Stimulated activated CD4-positive, alpha-beta T cell treated with anti-CD3 and anti-CD28 coated beads, Interleukin-15, amount 100 ng/mL, for 48 hours (primary cell): ENCODE data around the gene RASAL2.
"Not testable (repeated sequence)": the region's sequence is repeated elsewhere in the genome, so short reads cannot be mapped to it uniquely, and the experiment has no call there.

Experiments
- DNase-seq, 2 donors: peaks; one replicate each; pipeline ENCODE4 v3.0.0-alpha.2; 2020; ENCODE audit warnings: low read depth in 2 of 2

The RASAL2 gene

DNA sequence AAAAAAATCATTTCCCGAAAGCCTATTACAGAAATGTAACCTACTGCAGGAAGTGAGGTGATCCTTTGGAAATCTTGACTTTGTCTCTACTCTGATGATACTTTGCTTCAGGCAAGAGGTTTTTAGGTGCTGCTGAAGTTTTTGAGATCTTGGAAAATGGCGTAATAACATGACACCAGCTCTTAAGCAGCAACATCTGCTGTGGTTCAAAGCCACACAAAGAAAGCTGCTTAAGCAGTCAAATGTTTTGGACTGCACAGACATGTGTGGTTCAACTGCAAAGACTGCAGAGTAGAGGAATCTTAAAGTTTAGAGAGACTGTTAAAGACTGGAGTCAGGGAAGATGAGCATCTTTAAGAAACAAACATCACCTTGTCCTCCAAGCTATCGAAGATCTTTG lies 139.0 kb downstream of the RASAL2 start:
- no peak for DNase-seq

DNA sequence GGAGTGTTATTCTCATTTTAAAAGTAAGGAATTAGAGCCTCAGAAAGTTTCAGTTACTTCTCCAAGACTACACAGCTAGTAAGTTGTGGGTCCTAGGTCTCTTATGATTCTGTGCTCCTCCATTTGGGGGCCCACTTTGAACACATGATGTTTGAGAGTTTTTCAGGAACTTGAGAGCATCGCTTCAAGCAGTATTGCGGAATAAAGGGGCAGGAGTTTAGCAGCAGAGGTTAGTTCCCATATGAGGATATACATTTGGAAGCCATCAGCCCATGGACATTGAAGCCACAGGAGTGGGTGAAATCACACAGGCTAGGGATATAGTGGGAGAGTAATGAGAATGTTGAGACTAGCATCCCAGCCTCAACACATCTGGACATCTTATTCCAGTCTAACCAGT lies 143.2 kb downstream of the RASAL2 start:
- DNase-seq, result no peak

DNA sequence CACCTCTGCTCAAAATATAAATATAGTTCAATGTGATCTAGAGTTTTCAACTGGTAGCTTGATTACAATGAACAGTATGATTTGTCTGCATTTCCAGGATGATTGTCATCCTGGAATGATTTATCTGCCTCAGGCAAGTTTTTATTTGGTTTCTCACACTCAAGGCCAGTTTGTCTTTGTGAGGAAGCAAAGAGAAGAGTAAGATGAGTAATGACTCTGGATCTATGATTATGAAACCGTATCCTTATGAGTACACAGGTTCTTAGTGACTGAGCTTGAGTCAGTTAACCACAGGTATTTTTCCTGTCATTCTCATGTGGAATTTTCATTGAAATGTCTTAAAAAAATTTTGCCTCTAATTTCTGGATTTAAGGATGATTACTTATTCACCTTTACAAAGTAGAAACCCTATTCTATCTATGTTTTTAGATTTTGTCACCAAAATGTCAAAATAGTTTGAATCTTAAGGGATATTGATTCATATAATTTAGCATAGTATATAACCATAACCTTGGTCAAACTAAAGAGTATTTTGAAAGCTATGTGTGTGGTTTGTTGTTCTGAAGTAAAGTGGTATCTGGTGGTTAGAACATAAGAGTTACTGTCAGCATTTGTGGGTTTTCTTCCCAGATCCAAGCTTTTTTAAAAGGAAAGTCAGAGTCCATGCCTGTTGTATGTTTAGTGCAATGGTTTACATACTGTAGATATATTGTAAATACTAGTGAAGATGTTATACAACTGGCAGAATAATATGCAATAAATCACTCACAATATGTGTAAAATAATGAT lies 145.0 kb downstream of the RASAL2 start:
- no peak for DNase-seq

DNA sequence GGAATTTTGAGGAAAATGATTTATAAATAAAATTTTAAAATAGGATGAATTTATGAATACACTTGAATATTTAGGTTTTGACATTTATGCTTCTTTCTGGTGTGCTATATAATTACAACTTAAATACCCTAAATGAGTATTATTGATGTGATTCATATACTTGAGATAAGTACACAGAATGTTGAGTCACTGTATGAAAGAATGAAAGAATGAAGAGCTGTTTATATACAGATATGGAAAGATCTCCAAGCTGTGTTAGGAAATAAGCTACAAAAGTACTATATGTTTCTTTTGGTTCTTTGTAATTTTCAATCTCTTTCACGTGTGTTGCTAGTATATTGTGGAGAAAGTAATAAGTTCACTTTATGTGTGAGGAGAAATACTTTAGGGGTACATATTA lies 147.2 kb downstream of the RASAL2 start:
- no peak for DNase-seq

DNA sequence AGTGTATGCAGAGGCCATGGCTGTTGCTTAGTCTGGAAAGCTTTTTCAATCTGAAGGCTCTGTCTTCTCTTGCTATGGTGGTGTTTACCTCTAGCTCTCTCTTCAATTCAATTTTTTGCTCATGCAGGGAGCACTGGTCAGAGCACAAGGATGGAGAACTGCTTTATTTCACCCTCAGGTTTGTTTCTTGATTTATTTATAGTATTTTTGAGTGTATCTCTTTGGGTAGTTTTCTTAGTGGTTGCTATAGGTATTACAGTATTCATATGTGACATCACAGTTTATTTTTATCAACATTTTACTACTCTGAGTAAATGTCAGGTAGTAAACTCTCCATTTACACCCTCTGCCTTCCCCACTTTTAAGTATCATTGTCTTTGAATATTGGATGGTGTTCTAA lies 147.9 kb downstream of the RASAL2 start:
- no peak for DNase-seq

DNA sequence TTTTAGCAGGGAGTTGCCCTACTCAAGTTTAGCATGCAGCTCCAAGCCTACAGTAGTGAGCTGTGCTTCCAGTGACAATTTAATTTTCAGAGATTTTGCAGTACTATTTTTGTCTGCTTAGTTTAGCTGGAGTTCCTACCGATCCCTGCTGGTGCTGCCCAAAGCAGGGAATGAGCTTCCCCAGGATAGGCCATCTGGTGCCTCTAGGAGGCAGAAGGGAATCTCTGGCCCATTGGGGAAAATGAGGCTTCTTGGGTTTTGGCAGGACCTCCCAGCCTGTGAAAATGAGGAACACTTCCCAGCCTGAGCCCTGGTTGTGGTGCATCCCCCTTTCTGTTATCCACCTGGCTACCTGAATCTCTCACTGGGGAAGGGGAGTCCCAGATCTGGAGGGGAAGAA lies 149.2 kb downstream of the RASAL2 start:
- DNase-seq, result no peak

DNA sequence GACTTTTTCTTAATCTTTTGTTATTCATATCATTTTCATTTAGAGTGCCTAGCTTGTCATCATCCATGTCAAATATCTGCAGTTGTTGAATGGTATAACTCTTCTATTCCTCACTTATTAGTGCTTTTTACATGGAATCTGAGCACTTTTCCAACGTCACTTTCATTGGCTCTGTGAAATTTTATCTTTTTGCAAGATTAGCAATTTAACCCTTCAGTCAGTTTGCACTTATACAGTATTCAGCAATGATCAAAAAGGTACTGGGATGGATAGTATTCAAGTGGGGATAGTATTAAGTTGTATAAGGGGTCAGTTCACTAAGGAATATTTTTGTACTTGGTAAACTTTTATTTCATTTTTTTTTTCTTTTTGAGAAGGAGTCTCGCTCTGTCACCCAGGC lies 150.0 kb downstream of the RASAL2 start:
- no peak for DNase-seq

DNA sequence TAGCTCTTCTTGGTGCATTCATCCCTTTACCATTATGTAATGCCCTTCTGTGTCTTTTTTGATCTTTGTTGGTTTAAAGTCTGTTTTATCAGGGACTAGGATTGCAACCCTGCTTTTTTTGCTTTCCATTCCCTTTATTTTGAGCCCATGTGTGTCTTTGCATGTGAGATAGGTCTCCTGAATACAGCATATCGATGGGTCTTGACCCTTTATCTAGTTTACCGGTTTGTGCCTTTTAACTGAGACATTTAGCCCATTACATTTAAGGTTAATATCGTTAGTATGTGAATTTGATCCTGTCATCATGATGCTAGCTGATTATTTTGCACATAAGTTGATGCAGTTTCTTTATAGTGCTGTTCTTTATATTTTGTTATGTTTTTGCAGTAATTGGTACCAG lies 154.4 kb downstream of the RASAL2 start:
- not testable (repeated sequence) for DNase-seq

DNA sequence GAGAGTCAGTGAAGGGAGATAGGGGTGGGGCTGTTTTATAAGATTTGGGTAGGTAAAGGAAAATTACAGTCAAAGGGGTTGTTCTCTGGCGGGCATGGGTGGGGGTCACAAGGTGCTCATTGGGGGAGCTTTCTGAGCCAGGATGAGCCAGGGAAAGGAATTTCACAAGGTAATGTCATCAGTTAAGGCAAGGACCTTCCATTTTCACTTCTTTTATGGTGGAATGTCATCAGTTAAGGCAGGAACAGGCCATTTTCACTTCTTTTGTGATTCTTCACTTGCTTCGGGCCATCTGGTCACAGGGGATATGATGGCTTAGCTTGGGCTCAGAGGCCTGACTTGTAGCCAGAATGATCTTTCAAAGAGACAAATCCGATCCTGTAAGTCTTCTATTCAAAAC lies 159.7 kb downstream of the RASAL2 start:
- not testable (repeated sequence) for DNase-seq

DNA sequence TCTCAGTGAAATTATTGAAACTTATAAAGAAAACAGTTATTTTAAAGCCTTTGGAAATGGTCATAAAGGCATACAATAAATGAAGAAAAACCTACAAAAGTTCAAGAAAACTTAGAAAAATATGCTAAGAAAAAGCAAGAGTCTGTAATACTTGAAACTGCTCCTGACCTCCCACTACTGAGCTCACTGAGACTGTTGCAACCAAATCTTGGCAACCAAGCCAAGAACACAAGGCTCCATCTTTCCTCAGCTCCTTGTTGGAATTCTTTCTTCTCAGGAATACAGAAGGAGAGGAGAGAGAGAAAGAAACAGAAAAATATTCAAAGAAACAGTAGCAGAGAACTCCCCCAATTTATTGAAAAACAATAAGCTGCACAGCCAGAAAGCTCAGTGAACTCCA lies 160.5 kb downstream of the RASAL2 start:
- DNase-seq, result no peak

DNA sequence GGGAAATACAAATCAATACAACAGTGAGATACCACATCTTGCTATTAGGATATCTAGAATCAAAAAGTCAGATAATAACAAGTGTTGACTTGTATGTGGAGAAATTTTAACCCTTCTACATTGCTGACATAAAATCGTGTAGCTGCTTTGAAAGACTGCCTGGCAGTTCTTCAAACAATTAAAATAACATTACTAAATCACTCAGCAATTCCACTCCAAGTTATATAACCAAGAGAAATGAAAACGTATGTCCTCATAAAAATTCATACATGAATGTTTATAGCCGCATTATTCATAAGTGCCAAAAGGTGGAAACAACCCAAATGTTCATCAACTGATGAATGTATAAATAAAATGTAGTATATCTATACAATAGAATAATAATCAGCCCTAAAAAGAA lies 164.6 kb downstream of the RASAL2 start:
- no peak for DNase-seq

DNA sequence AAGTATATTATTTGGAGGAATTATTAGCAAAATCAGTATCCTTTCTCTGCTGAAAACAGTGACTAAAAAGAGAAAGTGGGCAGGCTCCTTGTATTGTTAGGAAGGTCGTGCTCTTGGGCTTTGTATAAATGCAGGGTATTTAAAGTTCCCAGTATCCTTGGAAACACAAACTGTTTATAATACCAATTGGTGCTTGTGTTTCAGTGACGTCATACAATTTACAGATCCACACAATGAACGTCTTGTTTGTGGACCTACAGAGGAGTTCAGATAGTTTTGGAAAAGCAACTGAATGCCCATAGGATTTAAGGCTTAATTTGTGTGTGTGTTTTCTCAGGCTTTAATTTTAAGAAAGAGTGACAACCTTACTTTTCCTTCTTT lies 168.2 kb downstream of the RASAL2 start:
- DNase-seq, result no peak

DNA sequence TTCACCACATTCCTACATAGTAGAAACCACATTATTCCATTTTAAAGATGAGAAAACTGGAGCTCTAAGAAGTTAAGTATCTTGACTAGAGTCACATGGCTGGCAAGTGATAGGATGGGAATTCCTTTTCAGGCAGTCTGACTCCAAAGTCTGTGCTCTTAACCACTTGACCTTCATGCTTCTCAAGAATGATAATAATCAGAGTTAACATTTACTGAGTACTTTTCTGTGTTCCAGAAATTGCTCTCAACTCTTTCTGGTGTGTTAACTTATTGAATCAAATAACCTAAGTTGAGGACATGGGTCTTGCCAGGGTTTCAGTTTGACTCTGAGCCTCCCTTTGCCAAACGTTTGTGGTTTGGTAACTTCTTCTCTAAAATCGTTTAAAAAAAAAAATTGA lies 169.4 kb downstream of the RASAL2 start:
- DNase-seq, result no peak

DNA sequence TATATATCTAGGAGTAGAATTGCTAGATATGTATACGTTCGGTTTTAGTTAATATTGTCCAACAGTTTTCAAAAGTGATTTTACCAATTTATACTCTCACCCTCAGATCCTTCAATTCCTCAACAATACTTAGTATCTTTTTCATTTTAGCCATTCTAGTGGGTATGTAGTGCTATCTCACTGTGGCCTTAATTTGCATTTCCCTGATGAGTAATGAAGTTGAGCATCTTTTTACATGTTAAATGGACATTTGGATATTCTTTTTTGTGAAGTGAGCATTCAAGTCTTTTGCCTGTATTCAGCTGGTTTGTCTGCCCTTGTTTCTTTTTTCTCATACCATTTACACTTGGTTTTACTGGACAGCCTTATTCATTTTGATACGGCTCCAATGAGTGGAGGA lies 172.2 kb downstream of the RASAL2 start:
- DNase-seq, result no peak

DNA sequence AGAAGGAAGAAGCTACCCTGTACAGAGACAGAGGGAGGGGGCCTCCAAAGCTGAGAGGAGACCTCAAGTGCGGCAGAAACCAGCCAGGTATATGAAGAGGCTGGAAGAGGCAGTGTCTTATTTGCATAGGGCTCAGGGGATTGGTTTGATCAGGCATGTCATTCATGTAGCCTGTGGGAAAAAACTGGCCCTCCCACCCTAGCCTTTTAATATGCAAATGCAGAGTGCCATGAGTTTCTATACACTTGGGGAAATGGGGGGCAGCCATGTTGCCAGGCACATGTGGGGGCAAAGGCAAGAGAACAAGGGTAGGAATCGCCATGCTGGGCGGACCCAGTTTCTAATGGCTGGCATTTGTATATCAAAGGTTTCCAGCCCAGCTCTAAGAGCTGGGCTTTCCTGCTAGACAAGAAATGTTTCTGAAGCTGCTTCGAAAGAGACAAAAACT lies 172.7 kb downstream of the RASAL2 start:
- DNase-seq, result no peak

DNA sequence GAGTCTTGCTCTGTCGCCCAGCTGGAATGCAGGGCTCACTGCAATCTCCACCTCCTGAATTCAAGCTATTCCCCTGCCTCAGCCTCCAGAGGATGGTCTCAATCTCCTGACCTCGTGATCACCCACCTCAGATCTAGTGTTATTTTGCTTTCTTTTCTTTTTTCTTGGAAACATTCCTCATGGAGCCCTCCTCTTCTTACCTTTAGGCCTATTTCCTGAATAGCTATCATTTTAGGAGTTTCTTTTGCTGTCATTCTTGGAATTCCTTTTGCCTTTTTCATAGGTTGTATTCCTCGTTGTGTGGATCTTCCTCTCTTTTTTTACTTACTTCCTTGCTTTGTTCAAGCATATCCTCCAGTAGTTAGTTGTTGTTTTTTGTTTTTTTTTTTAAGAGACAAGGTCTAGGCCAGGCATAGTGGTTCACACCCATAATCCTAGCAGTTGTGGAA lies 173.8 kb downstream of the RASAL2 start:
- DNase-seq, result no peak

DNA sequence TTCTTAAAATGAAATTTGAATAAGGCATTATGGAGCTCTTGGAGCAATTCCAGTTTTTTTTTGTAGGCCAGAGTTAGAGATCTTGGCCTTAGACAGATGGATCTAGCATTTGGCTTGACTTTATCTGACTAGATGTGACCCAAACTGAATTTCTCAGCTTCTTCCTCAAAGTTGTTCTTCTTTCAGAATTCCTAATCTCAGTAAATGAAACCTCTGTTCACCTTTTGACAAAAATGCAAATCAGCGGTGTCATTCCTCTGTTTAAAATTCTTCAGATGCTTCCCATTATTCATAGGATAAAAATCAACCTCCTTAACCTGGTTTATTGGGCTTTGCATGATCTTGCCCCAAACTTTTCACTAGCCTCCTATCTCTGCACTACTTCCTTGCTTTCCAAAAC lies 177.6 kb downstream of the RASAL2 start:
- DNase-seq, result no peak

DNA sequence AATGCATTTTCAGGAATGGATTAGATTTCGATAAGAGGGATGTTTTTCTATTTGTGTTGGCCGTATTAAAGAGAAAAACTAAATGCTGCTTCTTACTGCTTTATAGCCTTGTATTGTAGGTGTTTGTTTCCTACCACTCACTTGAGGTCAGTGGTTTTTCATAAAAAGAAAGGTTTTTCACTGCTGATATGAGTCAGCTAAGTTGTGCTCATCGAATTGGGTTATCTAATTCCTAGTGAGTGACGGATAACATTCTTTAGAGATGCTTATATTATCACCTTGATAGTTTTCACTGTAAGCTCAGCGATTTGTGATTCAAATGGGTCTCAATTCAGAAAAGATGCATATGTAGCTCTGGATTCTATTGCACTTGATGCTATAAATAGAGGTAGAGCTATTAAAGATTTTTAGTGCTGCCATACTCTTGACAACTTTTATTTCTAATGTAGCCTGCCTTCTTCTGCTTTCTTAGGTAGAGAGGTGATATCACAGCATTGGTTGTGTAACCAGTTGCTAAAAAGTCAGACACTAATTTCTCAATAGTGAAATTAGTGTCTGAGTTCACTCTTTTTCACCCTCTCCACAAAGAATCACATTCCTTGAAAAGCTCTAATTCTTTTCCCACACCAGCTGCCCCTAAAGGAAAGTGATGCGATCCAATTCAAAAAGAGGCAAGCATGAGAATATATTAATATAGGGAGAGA lies 180.0 kb downstream of the RASAL2 start:
- no peak for DNase-seq

DNA sequence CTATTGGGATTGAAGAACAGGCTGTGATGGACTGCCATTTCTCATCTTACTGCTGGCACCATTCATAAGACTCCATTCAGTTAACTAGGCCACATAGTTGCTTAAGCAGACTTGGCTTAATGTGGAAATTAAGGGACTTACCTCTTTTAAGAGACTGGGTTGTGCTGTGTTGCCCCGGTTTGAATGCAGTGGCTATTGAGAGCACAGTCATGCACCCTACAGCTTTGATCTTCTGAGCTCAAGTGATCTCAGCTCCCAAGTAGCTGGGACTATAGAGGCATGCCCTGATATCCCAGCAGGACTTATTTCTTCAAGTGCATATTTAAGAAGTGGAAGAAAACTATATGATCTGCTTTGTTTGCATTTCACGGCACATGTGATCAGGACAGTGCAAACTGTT lies 181.1 kb downstream of the RASAL2 start:
- DNase-seq, result no peak

DNA sequence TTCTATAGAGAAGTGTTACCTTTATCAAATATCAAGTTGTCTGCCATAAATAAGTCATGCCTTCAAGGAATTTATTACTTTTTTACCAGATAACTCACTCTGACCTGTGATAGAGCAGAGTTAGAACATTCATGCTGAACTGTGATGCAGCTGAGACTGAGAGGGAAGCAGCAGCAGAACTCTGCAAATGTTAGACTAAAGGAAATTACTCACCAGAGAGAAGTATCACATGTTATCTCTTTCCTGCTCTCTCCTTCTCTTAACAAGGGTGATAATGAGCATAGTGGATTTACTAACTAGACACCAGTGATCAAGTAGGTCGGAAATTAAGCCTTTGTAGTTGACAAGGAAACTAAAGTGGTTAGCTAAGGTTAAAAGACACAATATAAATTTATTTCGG lies 181.6 kb downstream of the RASAL2 start:
- DNase-seq, result no peak

DNA sequence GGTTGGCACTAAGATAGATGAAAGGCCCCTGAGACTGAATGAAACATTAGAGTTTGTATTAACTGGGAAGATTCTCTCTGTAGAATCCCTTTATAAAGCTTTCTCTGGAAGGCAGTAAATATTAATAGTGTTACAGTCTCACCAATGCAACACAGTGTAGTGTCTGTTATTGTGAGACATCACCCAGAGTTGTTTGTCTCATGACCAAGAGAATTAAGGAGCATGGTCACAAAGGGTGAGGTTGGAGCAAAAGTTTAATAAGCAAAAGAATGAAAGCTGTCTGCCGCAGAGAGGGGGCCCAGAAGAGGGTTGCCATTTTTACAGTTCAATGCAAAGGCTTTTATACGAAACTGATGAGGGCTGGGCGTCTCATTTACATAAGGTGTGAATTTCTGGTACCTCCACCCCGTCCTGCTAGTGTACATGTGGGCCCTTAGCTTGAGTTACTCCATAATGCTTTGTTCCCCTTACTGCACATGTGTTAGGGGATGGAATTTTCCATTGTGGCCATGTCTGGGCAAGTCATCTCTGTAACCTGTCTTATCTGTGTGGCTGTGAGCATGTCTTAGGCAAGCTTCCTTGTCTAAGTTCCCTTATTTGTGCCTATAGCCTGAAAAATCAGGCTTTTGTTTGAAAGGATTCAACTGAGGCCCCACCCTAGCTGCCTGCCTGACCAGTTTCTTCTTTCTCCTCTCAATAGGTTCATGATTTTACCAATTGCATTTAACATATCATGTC lies 184.1 kb downstream of the RASAL2 start:
- DNase-seq, result no peak

DNA sequence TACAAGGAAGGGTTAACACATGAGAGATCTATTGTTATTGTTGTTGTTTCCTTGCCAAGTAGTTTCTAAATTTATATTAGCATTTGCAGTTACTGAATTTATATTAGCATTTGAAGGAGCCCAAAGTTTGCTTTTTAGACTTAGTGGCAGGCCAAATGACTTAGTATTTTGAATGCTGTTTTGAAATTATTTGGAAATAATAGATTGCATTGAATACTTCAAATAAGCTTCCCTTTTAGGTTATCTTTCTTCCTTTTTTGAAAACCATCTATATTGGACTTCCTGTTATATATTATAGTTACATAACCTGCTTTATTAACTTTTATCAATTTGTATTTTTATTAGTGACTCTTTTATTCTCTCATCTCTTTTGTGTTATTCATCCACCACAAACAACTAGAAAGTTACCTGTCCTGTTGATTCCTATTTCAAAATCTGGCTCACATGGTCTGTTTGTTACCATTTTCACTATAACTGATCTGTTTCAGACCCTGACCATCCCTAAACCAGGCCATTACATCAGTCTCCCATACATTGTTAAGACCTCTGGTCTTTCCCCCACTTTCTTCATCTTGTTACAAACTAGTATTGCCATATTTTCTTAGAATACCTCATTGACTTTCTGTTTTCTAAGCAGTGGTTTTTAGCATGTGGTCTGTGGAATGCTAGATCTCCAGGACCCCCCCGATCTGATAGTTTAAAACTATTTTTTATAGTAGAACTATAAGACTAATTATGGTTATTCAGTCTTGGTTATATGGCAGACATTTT lies 185.2 kb downstream of the RASAL2 start:
- DNase-seq, result no peak
